Testis (tissue), 3 donors: ENCODE results near the gene MC1R. TPM values are rescaled to one million over a fixed set of nuclear protein-coding genes. Genes with fewer than 3 reads are reported as not detected.
"Not testable (repeated sequence)": the region's sequence is repeated elsewhere in the genome, so short reads cannot be mapped to it uniquely, and the experiment has no call there.

Experiments used
- DNase-seq: peaks from one replicate; pipeline ENCODE4 v3.0.0-alpha.2; 2019
- H3K27ac ChIP-seq, 2 donors: fragments of 200-600 bp; sonication (generic); one replicate each; pipeline ENCODE4 v1.5.1; 2019
- H3K27me3 ChIP-seq: fragments of 200-600 bp; sonication (generic); one replicate; pipeline ENCODE4 v1.5.1; 2019
- H3K36me3 ChIP-seq: fragments of 200-600 bp; sonication (generic); one replicate; pipeline ENCODE4 v1.5.1; 2017; ENCODE audit warnings: low read depth; ENCODE audit errors: missing control alignments
- H3K4me1 ChIP-seq: fragments of 200-600 bp; sonication (generic); one replicate; pipeline ENCODE4 v1.5.1; 2019
- H3K4me3 ChIP-seq, 2 donors: fragments of 200-600 bp; sonication (generic); one replicate each; pipeline ENCODE4 v1.5.1; 2017 to 2019
- H3K9me3 ChIP-seq: fragments of 200-600 bp; sonication (generic); one replicate; pipeline ENCODE4 v1.5.1; 2017
- CTCF ChIP-seq, 3 experiments: fragments of 450-650 bp in 2 of 3; fragments of 200-600 bp in 1 of 3; sonication (generic) in 1 of 3; IDR thresholded peaks; one replicate each; pipeline ENCODE4 v1.5.1; 2016 to 2019; ENCODE audit warnings: antibody characterized with exemption in 3 of 3, mild to moderate bottlenecking in 2 of 3, moderate library complexity in 1 of 3
- POLR2A ChIP-seq: fragments of 450-650 bp; IDR thresholded peaks from one replicate; pipeline ENCODE4 v1.6.1; 2017; ENCODE audit warnings: antibody characterized with exemption, mild to moderate bottlenecking, moderate library complexity
- WGBS, 2 donors: methylation state at CpG; one replicate each; pipeline ENCODE4 v1.1.5; 2018; 5-methylcytosine and 5-hydroxymethylcytosine counted together
- intact Hi-C: fragments of 100-400 bp; cut with DNase I; formaldehyde crosslinking; loops from one replicate; pipeline ENCODE4 v1.15.1; 2023; ENCODE audit warnings: low total_unique reads
- polyA plus RNA-seq: library from polyadenylated mRNA; stranded (reverse); fragments of 350-450 nt; fragmentation: Illumina TruSeq; extraction: RNeasy Lipid Tissue Mini Kit (QIAGEN cat#74804); gene quantifications from one replicate; pipeline ENCODE4 v1.2.3, GENCODE V29; 2014; ENCODE audit warnings: low read depth, low replicate concordance; ENCODE audit not compliant: insufficient read depth
- total RNA-seq, 2 donors: library from RNA; depleted of rRNA; stranded (reverse); fragments of >200 nt; gene quantifications; one replicate each; pipeline ENCODE4 v1.2.3, GENCODE V29; 2016

Gene MC1R
- total and polyA plus RNA-seq, 3 donors from 2014 or later = 30.1 to 53.7 (median 40.0) TPM

GRCh38 chr16:89931964-89932363 lies 13.3 kb downstream of the MC1R start:
- no peak for TF ChIP-seq POLR2A
- 92 to 97% methylated on average over 5 to 6 of the region's 6 CpGs for WGBS, 2 donors
- Histone ChIP-seq H3K9me3 (no peaks in the 10 kb centered on the region), H3K27me3 (no peaks in the 10 kb centered on the region), H3K27ac (no peak overlapping the region), H3K4me3 (no peak overlapping the region), H3K36me3 (no peaks in the 10 kb centered on the region), H3K4me1 (no peaks in the 10 kb centered on the region)
- intact Hi-C loops = no loop called here
- DNase-seq = no peak

- WGBS, 2 donors = 93 to 94% methylated on average over 11 to 13 of the region's 29 CpGs
- H3K27ac ChIP-seq, intact Hi-C loops, H3K4me1 ChIP-seq, H3K4me3 ChIP-seq, H3K27me3 ChIP-seq, DNase-seq, H3K36me3 ChIP-seq, H3K9me3 ChIP-seq: not testable (repeated sequence)
These were observed 15.4 kb downstream of the MC1R start for GRCh38 chr16:89934019-89934418.

- WGBS, 2 donors = 94 to 96% methylated on average over 37 to 61 of the region's 61 CpGs
- Histone ChIP-seq H3K27ac (no peak overlapping the region), H3K27me3 (no peaks in the 10 kb centered on the region), H3K36me3 (no peaks in the 10 kb centered on the region), H3K9me3 (no peaks in the 10 kb centered on the region), H3K4me3 (no peak overlapping the region), H3K4me1 (no peaks in the 10 kb centered on the region)
- intact Hi-C loops = no loop called here
- TF ChIP-seq POLR2A (no peak), CTCF (IDR thresholded peaks at IDR 0.05) (no peak)
- DNase-seq = no peak
These were observed 16.2 kb downstream of the MC1R start for GRCh38 chr16:89934611-89935553.

- H3K27ac ChIP-seq, DNase-seq, intact Hi-C loops, H3K4me3 ChIP-seq, H3K9me3 ChIP-seq, H3K27me3 ChIP-seq, H3K4me1 ChIP-seq, H3K36me3 ChIP-seq: not testable (repeated sequence)
- 93 to 94% methylated on average over 27 of the region's 27 CpGs for WGBS, 2 donors
These were observed 17.0 kb downstream of the MC1R start for GRCh38 chr16:89935620-89936019.

GRCh38 chr16:89936034-89936433 lies 17.4 kb downstream of the MC1R start:
- H3K27ac ChIP-seq = no peak overlapping the region
- no peaks in the 10 kb centered on the region for H3K27me3 ChIP-seq
- DNase-seq = no peak
- WGBS, 2 donors = 79 to 82% methylated on average over 13 of the region's 13 CpGs
- TF ChIP-seq CTCF (IDR thresholded peaks at IDR 0.05) (no peak), POLR2A (no peak)
- no peak overlapping the region for H3K4me3 ChIP-seq
- intact Hi-C loops = no loop called here
- H3K36me3 ChIP-seq = no peaks in the 10 kb centered on the region
- H3K4me1 ChIP-seq = no peaks in the 10 kb centered on the region
- no peaks in the 10 kb centered on the region for H3K9me3 ChIP-seq

- no peak for DNase-seq
- Histone ChIP-seq H3K9me3 (no peaks in the 10 kb centered on the region), H3K36me3 (no peaks in the 10 kb centered on the region), H3K27ac (no peak overlapping the region), H3K4me3 (no peak overlapping the region), H3K27me3 (no peaks in the 10 kb centered on the region), H3K4me1 (no peaks in the 10 kb centered on the region)
- 96% methylated on average over 6 to 14 of the region's 14 CpGs for WGBS, 2 donors
- no peak for TF ChIP-seq POLR2A
- TF ChIP-seq CTCF (IDR thresholded peaks at IDR 0.05) = no peak
- intact Hi-C loops = no loop called here
These were observed 17.8 kb downstream of the MC1R start for GRCh38 chr16:89936508-89936907.
